ENCODE data around the gene ITIH3.
"Not testable (repeated sequence)": the region's sequence is repeated elsewhere in the genome, so short reads cannot be mapped to it uniquely, and the experiment has no call there.

The ITIH3 gene

DNA sequence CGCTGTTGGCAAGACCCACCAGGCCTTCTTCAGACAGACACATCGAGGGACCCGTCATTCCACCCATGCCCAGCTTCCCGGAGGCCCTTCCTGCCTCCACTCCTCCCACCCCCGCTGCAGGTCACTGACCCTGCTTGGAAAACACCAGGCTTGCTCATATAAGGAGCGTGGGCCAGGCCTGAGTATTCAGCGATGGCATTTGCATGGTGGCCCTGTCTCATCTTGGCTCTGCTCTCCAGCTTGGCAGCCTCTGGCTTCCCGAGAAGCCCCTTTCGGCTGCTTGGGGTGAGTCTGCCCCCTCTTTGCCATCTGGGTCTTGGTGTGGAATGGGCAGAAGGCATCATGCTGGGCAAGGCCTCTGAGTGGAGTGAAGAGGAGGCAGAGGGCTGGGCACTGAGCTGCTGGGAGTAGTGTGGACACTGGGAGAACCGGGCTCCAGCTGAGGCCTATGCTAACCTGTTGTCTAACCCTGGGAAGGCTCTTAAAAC lies at the start of gene ITIH3:
Gene ITIH3 (plus strand): TSS at position 185 of the 488 bp plus-strand sequence. CDS start 8 bp downstream, at position 193.
- DNase-seq, result no peak

DNA sequence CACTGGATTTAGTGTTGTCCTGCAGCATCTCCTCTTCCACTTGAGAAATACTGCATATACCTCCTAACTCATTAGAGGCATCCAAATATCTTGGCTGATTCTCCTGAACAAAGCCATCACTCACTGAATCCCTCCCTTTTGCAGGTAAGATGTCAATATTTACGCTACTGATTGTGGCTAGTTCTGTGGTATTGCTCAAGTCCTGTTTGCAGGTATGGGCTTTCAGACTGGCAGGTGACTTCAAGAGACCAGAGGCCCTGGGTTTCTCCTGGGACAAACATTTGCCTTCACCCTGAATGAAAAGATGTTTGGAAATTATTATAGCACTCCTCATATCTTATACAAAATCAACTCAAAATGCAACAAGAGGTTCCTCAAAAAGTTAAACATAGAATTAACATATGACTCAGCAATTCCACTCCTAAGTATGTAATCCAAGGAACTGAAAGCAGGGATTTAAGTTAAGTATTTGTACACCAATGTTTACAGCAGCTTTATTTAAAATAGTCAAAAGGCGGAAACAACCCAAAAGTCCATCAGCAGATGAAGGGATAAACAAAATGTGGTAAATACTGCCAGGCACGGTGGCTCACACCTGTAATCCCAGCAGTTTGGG lies 42.4 kb upstream of the ITIH3 start:
- no peak for DNase-seq

- DNase-seq, result no peak
Measured at GRCh38 chr3:52754373-52754772, 40.2 kb upstream of the ITIH3 start.

DNA sequence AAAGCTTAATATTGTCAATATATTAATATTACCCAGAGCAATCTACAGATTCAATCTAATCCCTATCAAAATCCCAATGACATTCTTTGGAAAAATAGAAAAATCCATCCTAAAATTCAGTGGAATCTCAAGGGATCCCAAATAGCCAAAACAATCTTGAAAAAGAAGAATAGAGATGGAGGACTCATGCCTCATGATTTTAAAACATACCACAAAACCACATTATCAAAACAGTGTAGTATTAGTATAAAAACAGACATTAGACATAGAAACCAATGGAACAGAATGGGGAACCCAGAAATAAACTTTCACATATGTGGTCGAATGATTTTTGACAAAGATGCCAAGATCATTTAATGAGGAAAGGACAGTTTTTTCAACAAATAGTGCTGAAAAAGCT lies 38.5 kb upstream of the ITIH3 start:
- no peak for DNase-seq

- DNase-seq, result no peak
Measured at GRCh38 chr3:52763466-52763865, 31.1 kb upstream of the ITIH3 start.

DNA sequence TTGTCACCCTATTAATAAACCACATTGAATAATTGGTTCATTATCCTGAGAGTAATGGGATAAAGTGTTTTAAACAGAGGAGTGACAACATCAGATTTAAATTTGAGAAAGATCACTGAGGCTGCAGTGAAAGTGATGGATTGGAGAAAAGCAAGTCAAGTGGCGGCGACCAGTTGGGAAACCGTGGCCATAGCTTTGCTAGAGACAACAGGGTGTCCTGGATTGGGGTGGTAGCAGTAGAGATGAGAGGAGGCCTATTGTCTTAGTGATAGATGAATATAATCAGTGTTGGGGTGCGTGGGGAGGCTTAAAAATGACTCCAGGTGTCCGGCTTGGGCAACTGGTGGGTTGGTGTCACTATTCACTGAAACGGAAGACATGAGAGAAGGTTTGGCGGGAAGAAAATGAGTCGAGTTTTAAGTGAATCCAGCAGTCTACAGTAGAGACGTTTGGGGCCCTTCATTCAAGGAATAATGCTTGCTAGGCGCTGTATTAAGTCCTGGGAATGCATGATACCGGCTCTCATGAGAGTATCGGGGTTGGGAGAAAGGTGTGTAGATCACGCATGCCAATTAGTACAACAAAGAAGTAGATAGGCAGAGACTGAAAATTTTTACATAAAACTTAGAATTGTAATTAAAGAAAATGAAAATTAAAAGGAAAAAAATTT lies 24.7 kb upstream of the ITIH3 start:
- DNase-seq, result no peak

DNA sequence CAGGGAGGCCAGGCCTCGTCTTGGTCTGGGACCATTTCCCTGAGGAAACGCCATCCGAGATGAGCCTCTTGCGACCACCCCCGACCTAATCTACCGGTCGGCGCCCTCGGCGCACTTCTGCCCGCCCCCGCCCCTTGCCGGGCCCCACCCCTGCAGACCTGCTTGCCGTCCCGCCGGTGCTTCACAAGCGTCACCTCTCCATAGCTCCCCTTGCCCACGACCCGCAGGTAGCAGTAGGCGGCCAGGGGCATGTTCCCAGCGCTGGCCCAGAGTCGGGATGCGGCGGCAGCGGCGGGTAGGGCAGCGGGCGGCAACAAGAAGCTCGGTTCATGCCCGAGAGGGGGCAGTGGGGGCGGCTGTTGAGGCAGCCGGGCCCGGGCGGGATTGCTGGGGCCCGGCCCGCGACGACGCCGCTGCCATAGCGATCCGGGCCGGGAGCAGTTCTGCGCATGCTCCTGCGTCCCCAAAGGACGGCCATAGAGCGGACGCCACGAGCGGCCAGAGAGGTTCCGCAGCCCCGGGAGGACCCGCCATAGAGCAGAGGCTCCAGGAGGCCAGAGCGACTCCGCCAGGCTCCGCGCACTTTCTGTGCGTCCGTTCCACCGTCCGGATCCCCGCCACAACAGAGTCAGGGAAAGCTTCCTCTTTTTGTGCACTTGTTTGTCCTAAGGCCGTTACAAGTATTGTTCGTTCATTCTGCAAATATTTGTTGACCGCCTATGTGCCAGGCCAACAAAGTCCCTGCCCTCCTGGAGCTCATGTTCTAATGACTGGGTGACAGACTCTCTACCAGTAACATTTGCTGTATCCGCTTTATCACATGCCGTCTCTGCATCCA lies 23.9 kb upstream of the ITIH3 start, which contains the start of gene NEK4:
Gene NEK4 (minus strand): TSS at position 445 of the 838 bp plus-strand sequence. CDS start 194 bp downstream, at position 251.
- DNase-seq, result peak; percentile 13

DNA sequence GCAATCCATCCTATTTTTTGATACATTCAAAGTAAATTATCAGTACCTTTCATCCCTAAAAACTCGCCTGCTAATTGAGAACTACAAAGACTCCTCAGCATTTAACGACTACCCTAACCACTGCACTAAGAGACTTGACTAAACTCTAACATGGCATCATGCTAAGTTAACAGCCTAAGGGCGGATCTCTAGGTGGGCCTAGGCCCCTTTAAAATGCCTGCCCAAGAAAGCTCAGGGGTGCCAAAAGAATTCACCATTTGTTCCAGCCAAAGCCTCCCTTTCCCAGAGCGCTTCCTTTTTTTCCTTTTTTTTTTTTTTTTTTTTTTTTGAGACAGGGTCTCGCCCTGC lies 23.3 kb upstream of the ITIH3 start:
- DNase-seq, result no peak

DNA sequence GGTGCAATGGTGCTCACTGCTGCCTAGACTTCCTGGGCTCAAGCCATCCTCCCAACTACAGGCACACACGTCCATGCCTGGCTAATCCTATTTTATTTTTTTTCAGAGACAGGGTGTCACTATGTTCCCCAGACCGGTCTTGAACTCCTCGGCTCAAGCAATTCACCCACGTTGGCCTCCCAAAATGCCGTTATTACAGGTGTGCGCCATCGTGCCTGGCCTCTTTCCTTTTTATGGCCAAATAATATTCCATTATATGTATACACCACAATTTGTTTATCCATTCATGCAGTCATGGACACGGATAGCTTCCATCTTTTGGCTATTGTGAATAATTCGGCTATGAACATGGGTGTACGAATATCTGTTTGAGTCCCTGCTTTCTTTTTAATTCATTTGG lies 22.9 kb upstream of the ITIH3 start:
- DNase-seq, result no peak

DNA sequence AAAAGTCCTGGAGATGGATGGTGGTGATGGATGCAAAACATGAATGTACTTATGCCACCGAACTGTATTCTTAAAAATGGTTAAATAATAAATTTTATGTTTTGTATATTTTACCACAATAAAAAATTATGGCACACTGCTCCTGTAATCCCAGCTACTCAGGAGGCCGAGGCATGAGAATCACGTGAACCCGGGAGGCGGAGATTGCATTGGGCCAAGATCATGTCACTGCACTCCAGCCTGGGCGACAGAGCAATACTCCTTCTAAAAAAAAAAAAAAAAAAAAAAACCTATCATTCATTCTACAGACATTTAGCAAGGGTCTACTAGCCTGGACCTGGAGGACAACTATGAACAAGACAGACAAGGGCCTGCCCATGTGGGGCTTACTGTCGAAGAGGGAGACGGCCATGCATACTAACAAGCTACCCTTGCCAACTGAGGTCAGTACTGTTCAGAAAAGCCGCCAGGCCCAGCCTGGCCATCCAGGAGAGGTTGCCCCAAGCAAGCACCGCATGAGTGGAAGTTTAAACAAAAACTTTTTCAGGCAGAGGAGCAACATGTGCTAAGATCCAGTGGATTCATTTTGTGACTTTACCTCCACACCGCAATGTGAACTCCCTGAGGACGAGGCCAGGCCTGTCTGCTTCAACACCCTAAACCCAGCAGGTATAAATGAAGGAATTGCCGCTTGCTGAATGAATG lies 21.1 kb upstream of the ITIH3 start:
- DNase-seq, result no peak

- no peak for DNase-seq
Measured at GRCh38 chr3:52774066-52774713, 20.4 kb upstream of the ITIH3 start.

DNA sequence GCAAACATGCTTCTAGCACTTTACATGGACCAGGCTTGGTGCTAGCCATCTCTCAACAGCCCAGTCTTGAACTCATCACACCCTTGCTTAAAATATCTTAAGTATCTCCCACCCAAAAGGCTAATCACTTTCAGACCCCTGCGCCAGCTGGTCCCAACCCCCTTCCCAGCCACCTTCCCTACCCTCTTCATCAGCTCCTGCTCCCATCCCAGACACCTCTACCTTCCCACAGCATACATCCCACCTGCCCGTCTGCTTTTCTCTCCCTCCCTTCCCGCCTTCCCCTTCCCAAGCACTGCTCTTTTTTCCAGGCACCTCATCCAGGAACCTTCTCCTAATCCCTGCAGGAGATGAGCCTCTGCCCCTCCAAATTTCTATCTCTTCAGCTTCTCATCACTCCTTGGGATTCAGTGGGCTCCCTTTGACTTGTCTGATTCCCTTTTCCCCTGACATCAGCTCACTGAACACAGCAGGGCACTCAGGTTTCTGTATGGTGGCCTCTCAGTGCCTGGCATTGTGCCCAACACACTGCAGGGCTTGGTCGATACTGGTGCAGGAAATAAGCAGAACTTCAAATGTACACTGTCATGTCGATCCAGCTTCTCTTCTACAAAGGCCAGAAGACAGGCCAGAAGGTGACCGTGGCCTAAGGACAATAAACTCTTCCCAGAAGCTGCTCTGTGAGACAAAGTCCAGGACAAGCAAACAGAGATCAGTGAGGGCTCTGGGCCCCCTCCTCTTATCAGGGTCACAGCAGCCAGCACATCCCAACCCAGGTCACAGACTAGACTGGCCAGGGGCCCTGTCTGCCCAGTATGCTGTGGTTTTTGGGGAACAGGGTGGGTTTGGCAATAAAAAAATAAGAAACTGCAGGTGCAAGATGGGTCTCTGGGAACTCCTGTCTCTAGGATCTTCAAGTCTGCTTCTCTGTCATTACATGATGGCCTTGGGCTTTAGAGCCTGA lies 19.4 kb upstream of the ITIH3 start:
- DNase-seq, result no peak

DNA sequence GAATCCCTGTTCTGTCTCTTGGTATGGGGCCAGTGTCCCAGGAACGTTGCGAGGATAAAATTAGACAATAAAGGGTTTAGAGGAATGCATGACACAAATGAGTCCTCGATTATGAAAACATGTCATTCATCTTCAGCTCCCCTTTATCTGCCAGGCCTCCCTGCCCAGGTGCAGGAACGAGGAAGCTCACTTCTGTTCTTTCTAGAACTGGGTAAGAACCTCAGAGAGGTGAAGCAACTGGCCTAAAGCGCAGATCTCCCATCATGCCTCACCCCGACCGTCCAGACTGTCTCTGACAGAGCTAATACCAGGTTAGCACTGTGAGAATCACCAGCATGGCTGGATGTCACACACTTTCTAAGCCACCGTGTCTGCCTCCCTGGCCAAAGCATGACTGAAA lies 18.7 kb upstream of the ITIH3 start:
- DNase-seq, result no peak

DNA sequence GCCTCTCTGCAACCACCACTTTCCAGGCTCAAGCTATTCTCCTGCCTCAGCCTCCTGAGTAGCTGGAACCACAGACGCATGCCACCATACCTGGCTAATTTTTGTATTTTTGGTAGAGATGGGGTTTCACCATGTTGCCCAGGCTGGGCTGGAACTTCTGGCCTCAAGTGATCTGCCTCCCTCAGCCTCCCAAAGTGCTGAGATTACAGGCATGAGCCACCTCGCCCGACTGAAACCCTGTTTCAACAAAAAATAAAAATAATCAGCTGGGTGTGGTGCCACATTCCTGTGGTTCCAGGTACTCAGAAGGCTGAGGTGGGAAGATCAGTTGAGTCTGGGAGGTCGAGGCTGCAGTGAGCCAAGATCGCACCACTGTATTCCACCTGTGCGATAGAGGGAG lies 18.1 kb upstream of the ITIH3 start:
- DNase-seq, result not testable (repeated sequence)

GRCh38 chr3:52777127-52777958 lies 17.3 kb upstream of the ITIH3 start, which contains the start of gene ITIH1:
ITIH1 (plus strand) TSS chr3:52777599; CDS start chr3:52777616, 17 bp downstream.
- no peak for DNase-seq

GRCh38 chr3:52777959-52778805 lies 16.4 kb upstream of the ITIH3 start:
- no peak for DNase-seq

GRCh38 chr3:52779011-52779836 lies 15.4 kb upstream of the ITIH3 start:
- DNase-seq, result no peak

DNA sequence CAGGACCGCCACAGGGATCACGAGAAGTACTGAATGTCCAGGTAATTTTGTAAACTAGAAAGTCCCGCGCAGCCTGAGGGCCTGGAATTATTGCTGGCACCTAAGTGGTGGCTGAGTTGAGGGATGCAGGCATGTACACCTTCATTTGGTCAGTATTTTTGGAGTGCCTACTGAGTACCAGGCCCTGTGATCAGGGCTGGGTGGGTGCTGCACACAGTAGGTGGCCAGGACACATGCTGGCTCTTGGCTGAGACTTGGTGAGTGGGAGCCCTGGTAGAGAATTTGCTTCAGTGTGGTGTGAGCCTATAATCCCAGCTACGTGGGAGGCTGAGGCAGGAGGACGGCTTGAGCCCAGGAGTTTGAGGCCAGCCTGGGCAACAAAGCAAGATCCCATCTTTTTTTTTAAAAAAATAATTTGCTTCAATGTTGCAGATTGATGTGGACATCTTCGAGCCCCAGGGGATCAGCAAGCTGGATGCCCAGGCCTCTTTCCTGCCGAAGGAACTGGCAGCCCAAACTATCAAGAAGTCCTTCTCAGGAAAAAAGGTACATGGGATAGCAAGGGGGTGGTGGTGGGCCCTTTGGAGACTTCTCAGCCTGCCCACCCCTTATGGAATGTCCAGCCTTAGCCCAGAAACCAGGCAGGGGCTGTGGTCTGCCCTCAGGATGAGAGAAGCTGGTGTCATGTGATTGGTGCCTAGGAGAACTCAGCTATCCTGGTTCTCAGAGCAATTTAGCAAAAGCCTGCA lies 14.6 kb upstream of the ITIH3 start:
- DNase-seq, result no peak
